Activated T-cell treated with anti-CD3 and anti-CD28 coated beads, Interleukin-2, amount 50 U/mL, for 24 hours (primary cell): ENCODE results near the gene RAD51B.
"Not testable (repeated sequence)": the region's sequence is repeated elsewhere in the genome, so short reads cannot be mapped to it uniquely, and the experiment has no call there.

Source experiments
- DNase-seq: peaks from one replicate; pipeline ENCODE4 v3.0.0-alpha.2; 2020
- H3K27ac Mint-ChIP-seq: 2 replicates; pipeline ENCODE4 v1.8.0; 2020; ENCODE audit warnings: mild to moderate bottlenecking, mixed read lengths
- H3K27me3 Mint-ChIP-seq: 2 replicates; pipeline ENCODE4 v1.8.0; 2020; ENCODE audit warnings: mixed read lengths
- H3K36me3 Mint-ChIP-seq: 2 replicates; pipeline ENCODE4 v1.8.0; 2020; ENCODE audit warnings: low read depth, mixed read lengths
- H3K4me1 Mint-ChIP-seq: 2 replicates; pipeline ENCODE4 v1.8.0; 2020; ENCODE audit warnings: low read depth, mixed read lengths
- H3K4me3 Mint-ChIP-seq: 2 replicates; pipeline ENCODE4 v1.8.0; 2020; ENCODE audit warnings: mild to moderate bottlenecking, moderate library complexity, mixed read lengths
- H3K9me3 Mint-ChIP-seq: 2 replicates; pipeline ENCODE4 v1.8.0; 2020; ENCODE audit warnings: mixed read lengths

Gene RAD51B

DNA sequence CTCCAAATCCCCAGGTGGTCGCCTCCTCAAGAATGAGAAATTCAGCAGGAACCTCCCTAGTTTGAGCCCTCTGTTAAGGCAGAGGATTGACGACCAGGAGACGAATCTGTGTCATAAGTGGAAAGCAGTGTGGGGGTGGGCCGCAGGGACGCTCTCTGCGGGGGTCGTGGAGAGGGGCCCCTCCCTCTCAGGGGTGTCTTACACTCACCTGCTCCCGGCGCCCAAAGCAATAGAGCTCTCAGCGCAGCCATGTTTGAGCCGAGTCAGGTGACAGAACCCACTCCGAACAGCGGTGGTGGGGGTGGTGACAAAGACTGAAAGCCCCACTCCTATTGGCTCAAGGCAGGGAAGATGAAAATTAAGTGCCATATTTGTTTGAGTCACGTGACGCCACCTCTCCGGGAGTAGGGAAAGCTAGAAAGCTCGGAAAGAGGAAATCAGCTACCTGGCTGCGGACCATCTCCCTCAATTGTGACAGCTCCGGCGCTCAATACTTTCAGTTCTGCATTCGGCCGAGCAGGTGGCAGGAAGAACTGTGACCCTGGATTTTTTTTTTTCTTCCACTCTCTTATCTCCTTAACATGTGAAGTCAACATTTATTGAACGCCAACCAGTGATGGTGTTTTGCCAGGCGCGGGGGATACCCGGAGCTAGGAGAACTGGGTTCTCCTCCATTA is 3.1 kb upstream of the RAD51B start, which contains the start of gene ZFYVE26:
ZFYVE26 (minus strand) TSS at position 265 of the 677 bp plus-strand sequence. CDS start 627 bp downstream, outside the sequence.
- H3K4me3 Mint-ChIP-seq, result peak within 1 kb of the TSS; percentile 96
- H3K27me3 Mint-ChIP-seq, result no peaks in the 10 kb centered on the region
- peak; percentile 85 for DNase-seq
- peaks cover 55% of the 10 kb centered on the region for H3K4me1 Mint-ChIP-seq
- H3K27ac Mint-ChIP-seq, result peak within 1 kb of the TSS; percentile 98
- no peaks in the 10 kb centered on the region for H3K9me3 Mint-ChIP-seq
- H3K36me3 Mint-ChIP-seq, result peaks cover 40% of the 10 kb centered on the region

DNA sequence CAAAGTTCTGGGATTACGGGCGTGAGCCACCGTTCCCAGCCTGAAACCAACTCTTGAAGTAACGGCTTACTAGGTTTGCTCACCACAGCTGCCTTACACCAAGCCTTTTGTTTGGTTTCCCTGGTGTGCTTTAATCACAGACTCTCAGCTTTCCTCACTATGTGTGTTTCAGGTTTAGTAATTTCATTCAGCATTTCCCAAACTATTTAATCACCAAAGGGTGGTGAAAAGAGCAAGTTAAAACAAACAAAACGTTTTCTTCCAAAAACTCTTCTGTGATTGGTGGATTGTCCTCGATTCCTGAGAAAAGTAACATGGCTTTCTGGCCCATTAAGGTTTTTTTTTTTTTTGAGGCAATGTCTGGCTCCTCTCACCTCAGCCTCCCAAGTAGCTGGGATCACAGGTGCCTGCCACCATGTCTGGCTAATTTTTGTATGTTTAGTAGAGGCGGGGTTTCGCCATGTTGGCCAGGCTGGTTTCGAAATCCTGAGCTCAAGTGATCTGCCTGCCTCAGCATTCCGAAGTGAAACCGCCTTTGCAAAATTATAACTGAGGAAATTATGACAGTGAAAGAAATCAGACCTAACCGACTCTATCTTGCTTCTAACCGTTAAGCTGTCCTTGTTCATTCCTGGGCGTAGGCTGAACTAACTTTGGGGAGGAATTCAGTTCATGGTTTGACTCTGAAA is 1.7 kb upstream of the RAD51B start:
- Mint-ChIP-seq H3K36me3 (peaks cover 31% of the 10 kb centered on the region), H3K4me3 (peak overlapping the region; percentile 99), H3K27ac (peak overlapping the region; percentile 99), H3K27me3 (no peaks in the 10 kb centered on the region), H3K9me3 (no peaks in the 10 kb centered on the region), H3K4me1 (peaks cover 55% of the 10 kb centered on the region)
- DNase-seq, result no peak

DNA sequence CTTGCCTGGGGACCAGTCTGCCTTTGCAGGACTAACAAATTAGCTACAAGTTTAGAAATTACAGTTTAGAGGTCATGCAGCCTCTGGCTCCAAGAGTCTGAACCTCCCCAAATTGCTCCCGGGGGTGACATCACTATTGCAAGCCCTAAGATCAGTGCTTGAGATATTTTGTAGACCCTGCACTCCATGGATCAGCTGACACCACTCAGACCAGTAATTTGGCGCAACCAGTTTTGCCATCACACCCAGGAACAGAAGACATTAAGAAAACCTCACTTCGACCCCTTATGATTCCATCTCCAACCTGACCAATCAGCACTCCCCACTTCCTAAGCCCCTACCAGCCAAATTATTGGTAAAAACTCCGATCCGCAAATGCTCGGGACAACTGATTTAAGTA is 1.1 kb upstream of the RAD51B start:
- H3K27ac Mint-ChIP-seq, result peak overlapping the region; percentile 99
- not testable (repeated sequence) for DNase-seq, H3K27me3 Mint-ChIP-seq, H3K9me3 Mint-ChIP-seq
- peak overlapping the region; percentile 99 for H3K4me3 Mint-ChIP-seq
- peaks cover 28% of the 10 kb centered on the region for H3K36me3 Mint-ChIP-seq
- peaks cover 55% of the 10 kb centered on the region for H3K4me1 Mint-ChIP-seq

DNA sequence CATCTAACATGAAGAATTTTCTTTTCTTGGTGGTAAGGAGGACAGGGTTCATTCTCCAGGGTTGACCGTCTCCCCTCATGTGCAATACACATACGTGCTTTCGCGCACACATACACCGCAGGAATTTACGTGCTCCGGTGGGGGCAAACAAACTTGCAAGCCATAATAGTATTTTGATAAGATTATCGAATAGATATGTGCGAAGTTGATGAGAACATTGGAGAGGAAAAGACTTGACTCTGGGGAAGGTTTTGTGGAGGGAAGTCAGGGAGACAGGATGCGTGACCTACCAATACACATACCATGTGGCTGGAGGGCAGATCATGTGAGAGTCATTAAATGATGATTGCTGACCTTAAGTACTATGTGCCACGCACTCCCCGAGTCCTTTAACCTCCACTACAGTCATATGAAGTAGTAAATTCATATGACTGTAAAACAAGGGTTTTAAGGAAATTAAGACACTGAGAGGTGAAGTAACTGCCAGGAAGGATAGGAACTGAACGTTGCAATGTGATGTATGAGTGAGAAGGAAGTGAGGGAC is 921 bp downstream of the RAD51B start:
- no peaks in the 10 kb centered on the region for H3K9me3 Mint-ChIP-seq
- peaks cover 38% of the 10 kb centered on the region for H3K36me3 Mint-ChIP-seq
- H3K4me1 Mint-ChIP-seq, result peaks cover 37% of the 10 kb centered on the region
- H3K27me3 Mint-ChIP-seq, result no peaks in the 10 kb centered on the region
- H3K27ac Mint-ChIP-seq, result peak overlapping the region; percentile 99
- H3K4me3 Mint-ChIP-seq, result peak overlapping the region; percentile 99
- no peak for DNase-seq

DNA sequence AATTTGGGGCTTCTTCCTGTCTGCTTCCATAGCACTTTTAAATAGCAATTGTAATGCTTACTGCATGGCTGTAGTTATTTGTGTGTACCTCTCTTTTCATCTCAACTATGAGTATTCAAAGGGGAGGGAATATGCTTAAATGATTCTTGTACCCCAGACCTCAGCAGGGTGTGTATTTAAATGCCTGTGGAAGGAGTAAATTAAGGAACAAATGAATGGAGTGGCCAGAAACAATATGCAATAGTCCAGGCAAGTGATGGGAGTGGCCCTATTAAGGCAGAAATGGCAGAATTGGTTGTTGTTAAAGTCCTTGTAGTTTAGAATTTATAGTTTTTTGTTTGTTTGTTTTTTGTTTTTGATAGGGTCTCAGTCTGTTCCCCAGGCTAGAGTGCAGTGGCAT is 1.5 kb downstream of the RAD51B start:
- no peaks in the 10 kb centered on the region for H3K9me3 Mint-ChIP-seq
- no peak for DNase-seq
- H3K4me1 Mint-ChIP-seq, result peaks cover 33% of the 10 kb centered on the region
- peak overlapping the region; percentile 99 for H3K4me3 Mint-ChIP-seq
- H3K27ac Mint-ChIP-seq, result peak overlapping the region; percentile 99
- H3K27me3 Mint-ChIP-seq, result no peaks in the 10 kb centered on the region
- peaks cover 38% of the 10 kb centered on the region for H3K36me3 Mint-ChIP-seq

DNA sequence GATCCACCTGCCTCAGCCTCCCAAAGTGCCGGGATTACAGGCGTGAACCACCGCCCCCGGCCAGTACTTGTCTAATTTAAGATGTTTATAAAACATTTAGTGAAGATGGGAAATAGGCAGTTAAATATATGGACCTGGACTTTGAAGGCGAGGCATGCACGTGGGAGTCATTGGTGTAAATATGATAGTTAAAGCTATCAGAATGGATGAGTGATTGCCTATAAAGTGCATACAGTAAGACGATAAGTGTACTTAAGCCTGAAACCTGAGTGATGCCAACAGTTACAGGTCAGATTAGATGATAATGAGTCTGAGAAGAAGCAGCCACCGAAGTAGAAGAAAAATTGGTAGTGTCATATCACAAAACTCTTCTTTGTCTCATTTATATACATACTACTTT is 11.5 kb downstream of the RAD51B start:
- H3K27ac Mint-ChIP-seq, result no peak overlapping the region
- no peaks in the 10 kb centered on the region for H3K4me1 Mint-ChIP-seq
- DNase-seq, result no peak
- no peaks in the 10 kb centered on the region for H3K27me3 Mint-ChIP-seq
- H3K36me3 Mint-ChIP-seq, result peaks cover 50% of the 10 kb centered on the region
- H3K4me3 Mint-ChIP-seq, result no peak overlapping the region
- H3K9me3 Mint-ChIP-seq, result no peaks in the 10 kb centered on the region

DNA sequence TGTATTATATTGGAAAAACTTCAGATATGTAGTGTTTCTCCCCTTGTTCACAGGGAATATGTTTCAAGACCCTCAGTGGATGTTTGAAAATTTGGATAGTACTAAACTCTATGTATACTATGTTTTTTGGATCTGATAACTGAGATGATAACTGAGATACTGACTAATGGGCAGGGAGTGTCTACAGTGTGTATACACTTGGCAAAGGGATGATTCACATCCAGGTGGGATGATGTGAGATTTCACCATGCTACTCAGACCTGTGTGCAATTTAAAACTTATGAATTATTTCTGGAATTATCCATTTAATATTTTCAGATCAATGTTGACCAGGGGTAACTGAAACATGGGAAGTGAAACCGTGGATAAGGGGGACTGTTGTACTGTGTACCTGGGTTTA is 13.8 kb downstream of the RAD51B start:
- H3K27me3 Mint-ChIP-seq, result no peaks in the 10 kb centered on the region

DNA sequence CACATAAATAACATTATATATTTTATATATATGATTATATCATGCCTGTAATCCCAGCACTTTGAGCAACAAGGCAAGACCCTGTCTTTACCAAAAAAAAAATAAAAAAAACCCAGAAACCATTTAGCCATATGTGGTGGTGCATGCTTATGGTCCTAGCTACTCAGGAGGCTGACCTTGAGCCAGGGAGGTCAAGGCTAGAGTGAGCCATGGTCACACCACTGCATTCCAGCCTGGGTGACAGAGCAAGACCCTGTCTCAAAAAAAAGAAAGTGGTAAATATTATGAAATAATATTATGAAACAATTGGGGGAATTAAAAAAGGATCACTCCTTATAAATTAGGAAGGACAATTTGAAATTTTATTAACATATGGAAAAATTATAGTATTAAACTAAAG is 16.0 kb downstream of the RAD51B start:
- H3K27ac Mint-ChIP-seq, result no peak overlapping the region
- H3K27me3 Mint-ChIP-seq, result no peaks in the 10 kb centered on the region
- H3K4me3 Mint-ChIP-seq, result no peak overlapping the region
- H3K9me3 Mint-ChIP-seq, result no peaks in the 10 kb centered on the region
- DNase-seq, result no peak
- H3K36me3 Mint-ChIP-seq, result peaks cover 23% of the 10 kb centered on the region
- H3K4me1 Mint-ChIP-seq, result no peaks in the 10 kb centered on the region

More for the DNA sequence above, 13.8 kb downstream of the RAD51B start:
- no peaks in the 10 kb centered on the region for H3K9me3 Mint-ChIP-seq
- peaks cover 35% of the 10 kb centered on the region for H3K36me3 Mint-ChIP-seq
- no peaks in the 10 kb centered on the region for H3K4me1 Mint-ChIP-seq
- no peak for DNase-seq
- H3K27ac Mint-ChIP-seq, result no peak overlapping the region
- no peak overlapping the region for H3K4me3 Mint-ChIP-seq

DNA sequence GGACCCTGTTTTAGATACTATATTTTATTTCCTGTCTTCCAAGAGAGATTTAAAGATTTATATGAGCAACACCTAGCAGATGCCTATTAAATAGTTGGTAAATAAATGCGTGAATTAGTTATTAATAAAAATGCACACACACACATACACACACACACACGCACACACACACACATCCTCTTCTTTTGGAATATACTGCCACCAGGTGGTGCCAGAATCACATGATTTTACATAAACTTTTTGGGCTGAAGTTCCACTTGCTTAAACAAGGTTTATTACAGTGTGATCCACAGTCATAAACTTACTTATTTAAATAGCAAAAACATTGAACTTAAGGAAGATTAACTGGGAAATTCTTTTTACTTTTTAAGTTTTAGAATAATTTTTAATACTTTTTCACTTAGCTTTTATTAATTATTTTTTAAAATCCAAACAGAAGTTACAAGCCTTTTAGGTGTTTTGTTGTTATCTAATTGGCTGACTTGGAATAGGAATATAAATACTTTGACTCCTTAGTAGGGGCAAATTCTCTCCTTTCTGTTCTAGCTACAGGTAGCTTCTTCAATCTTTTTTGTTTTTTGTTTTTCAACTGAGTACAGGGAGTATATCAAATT is 17.5 kb downstream of the RAD51B start:
- no peak for DNase-seq
- peaks cover 23% of the 10 kb centered on the region for H3K36me3 Mint-ChIP-seq
- no peak overlapping the region for H3K27ac Mint-ChIP-seq
- no peaks in the 10 kb centered on the region for H3K27me3 Mint-ChIP-seq
- no peaks in the 10 kb centered on the region for H3K9me3 Mint-ChIP-seq
- H3K4me3 Mint-ChIP-seq, result no peak overlapping the region
- H3K4me1 Mint-ChIP-seq, result no peaks in the 10 kb centered on the region

DNA sequence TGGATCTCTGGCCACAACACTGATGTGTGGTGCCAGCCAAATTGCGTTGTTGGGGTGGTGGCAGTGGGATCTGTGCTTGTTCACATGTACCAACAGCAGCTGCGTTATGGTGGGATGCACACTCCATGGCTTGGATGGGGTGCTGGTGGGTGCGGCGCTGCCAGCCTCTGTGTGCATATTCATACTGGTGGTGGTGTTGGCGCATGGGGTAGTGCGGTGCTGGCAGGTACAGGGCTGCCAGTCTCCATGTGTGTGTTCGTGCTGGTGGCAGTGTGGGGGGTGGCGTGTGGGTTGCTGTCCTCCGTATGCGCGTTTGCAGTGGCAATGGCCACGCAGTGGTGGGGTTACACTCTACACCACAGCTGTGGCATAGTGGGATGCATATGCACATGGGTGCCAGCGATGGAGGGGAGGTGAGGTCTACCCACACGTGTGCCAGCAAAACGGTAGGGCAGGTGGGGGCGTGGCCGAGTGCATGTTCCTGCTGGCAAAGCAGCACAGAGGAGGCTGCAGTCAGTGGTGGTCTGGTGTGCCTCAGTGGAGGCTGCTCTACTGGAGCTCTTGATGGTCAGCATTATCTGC is 26.5 kb downstream of the RAD51B start:
- H3K27ac Mint-ChIP-seq, result no peak overlapping the region

DNA sequence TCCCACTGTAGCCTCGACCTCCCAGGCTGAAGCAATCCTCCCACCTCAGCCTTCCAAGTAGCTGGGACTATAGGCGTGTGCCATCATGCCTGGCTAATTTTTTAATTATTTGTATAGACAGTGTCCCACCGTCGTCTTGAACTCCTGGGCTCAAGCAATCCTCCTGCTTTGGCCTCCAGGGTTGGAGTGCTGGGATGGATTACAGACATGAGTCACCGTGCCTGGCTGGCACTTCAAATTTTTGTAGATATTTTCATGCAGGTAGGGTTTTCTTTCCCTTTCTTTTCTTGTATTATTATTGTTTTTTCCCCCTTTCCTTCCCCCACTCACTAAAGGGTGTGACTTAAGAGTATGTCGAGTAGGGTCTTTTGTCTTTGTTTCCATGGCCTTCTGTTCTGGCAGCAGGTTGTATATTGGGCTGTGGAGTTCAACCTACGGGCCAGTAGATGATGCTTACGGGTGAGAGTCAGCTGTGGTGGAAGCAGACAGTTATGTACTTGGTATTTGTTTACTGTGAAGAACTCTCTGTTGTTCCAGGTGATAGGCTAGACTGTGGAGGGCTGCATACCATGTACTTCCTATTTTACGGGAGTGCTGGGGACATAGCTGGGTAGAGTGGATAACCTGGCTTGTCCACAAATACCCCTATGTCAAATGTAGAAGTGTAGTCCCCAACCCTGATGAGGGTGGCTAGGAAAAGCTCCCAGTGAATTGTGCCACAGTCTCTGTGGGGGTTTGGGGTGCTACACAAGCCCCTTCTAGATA is 30.7 kb downstream of the RAD51B start:
- no peak overlapping the region for H3K27ac Mint-ChIP-seq
- no peaks in the 10 kb centered on the region for H3K27me3 Mint-ChIP-seq
- peaks cover 7% of the 10 kb centered on the region for H3K9me3 Mint-ChIP-seq
- DNase-seq, result no peak
- peaks cover 4% of the 10 kb centered on the region for H3K4me1 Mint-ChIP-seq
- no peak overlapping the region for H3K4me3 Mint-ChIP-seq
- peaks cover 14% of the 10 kb centered on the region for H3K36me3 Mint-ChIP-seq

More for the DNA sequence above, 26.5 kb downstream of the RAD51B start:
- Mint-ChIP-seq H3K4me1 (peaks cover 4% of the 10 kb centered on the region), H3K9me3 (peaks cover 7% of the 10 kb centered on the region), H3K36me3 (peaks cover 18% of the 10 kb centered on the region), H3K27me3 (no peaks in the 10 kb centered on the region), H3K4me3 (no peak overlapping the region)
- DNase-seq, result no peak

DNA sequence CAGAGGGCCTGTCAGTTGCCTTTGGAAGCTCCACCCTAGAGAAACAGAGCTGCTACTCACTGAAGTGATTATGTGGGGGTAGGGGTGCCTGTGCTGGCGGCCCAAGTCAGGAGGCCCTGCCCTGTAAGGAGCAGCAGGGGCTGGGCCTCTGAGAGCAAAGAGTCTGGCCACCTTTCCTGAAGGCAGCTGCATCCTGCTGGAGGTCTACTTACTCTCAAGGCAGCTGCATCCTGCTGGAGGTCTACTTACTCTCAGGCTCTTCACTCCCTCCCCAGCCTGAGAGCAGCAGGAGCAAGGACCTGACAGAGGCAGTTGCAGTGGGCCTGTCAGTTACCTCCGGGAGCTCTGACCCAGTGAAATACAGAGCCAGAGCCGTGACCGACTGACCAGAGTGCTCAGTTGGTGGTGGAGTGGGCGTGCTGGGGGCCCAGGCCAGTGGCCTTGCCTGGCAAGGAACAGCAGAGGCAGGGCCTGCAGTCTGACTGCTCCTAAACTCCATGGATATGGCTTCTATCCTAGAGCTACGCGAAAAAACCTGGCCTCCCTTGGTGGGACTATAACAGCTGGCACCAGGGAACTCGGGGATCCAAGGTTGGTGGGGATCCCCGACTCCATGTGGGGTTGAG is 32.3 kb downstream of the RAD51B start:
- Mint-ChIP-seq H3K4me1 (peaks cover 4% of the 10 kb centered on the region), H3K27me3 (no peaks in the 10 kb centered on the region), H3K27ac (no peak overlapping the region), H3K4me3 (no peak overlapping the region), H3K9me3 (peaks cover 5% of the 10 kb centered on the region), H3K36me3 (peaks cover 11% of the 10 kb centered on the region)
- no peak for DNase-seq

DNA sequence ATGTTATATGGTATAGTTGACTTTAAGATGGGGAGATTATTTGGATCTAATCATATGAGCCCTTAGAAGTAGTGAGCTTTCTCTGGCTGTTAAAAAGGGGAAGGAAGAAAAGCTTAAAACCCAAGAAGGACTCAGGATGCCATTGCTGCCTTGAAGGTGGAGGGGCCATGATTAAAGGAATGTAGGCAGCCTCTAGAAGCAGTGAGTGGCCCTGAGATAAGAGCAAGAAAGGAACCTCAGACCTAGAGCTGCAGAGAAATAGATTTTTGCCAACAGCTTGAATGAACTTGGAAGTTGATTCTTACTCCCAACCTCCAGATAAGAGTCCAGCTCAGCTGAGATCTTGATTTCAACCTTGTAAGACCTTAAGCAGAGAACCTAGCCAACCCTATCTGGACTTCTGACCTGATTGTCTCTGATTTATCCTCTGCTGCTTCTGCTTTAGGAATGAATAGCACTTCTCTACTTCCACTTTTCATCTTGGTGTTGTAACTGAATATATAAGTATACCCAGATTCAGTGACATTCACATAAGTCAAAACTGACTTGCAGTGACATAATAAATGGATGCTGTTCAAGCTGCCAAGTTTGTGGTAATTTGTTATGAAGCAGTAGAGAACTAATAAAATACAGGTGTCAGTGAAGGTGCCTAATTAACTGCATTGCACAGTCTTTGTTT is 33.5 kb downstream of the RAD51B start:
- Mint-ChIP-seq H3K4me1 (peaks cover 4% of the 10 kb centered on the region), H3K36me3 (peaks cover 4% of the 10 kb centered on the region), H3K27ac (no peak overlapping the region), H3K4me3 (no peak overlapping the region), H3K9me3 (peaks cover 5% of the 10 kb centered on the region), H3K27me3 (no peaks in the 10 kb centered on the region)
- DNase-seq, result no peak
